GM18909 (cell line): ENCODE measurements around the gene ATG9B.

Source experiments
- ATAC-seq: cut with Tn5 transposase; IDR thresholded peaks from one replicate; pipeline ENCODE4 v1.9.1; 2021; ENCODE audit warnings: mild to moderate bottlenecking; ENCODE audit not compliant: unreplicated experiment, poor library complexity

The ATG9B gene

GRCh38 chr7:150971242-150972022 is 52.9 kb downstream of the ATG9B start:
- no peak for ATAC-seq

DNA sequence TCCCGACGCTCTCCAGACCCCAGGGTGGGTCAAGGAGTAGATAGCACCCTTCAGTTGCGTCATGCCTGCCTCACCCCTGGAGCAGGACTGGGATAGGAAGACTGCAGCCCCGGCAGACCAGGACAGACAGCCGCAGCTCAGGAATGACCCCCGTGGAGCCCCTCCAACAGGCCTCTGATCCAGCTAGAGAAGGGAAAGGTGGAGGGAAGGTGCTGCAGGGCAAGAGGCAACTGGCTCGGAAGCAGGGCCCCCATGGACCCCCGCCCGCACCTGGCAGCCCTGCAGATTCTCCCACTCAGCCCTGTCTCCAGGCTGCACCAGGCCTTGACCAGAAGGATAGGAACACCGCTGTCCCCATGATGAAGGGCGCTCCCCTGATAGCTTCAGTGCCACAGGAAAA is 53.9 kb downstream of the ATG9B start:
- ATAC-seq: no peak

DNA sequence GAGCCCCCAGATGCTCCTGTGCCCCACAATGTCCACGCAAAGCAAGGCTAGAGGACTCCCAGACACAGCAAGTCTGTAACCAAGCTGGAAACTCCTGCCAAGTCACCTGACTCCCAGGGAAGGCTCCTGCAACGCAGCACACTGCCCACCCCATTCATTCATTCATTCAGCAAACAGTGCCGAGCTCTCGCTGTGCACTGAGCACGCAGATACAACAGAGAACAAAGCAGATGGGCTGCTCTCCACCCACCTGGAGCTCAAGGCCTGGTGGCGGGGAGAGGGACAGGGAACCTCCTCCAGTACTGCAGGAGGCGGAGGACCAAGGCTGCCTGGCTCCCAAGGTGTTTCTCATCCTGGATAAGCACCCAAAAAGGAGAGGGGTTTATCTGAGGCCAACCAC is 54.8 kb downstream of the ATG9B start:
- ATAC-seq: no peak

GRCh38 chr7:150968734-150969372 is 55.4 kb downstream of the ATG9B start:
- ATAC-seq: no peak

DNA sequence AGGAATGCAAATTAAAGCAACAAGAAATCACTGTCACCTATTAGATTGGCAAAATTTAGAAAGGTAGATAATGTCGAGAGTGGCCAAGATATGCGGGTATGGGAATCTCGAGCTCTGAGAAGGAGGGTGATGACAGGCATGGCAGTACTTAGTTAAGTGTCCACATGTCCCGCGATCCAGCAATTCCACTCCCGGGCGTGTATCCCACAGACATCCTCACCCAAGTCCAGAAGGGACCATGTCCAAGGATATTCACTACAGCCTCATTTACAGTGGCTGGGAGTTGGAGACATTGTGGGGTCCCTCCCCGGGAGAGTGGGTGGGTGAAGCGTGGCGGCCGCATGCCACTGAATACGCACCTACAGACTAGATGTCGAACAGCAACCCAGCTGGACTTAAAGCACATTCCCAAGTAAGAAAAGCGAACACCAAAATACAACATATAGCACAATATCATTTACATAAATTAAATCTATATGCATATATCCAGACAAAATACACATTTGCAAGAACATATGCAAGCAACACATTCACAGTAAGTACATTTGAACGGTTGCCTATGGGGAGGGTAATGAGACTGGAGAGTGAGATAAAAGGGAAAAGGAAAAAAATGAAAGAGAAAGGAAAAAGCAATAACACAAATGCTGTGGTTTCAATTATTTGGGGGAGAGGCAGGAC is 56.1 kb downstream of the ATG9B start:
- ATAC-seq: no peak

GRCh38 chr7:150967349-150967748 is 56.9 kb downstream of the ATG9B start:
- no peak for ATAC-seq

GRCh38 chr7:150966002-150966401 is 58.3 kb downstream of the ATG9B start:
- ATAC-seq: no peak

- ATAC-seq: no peak
Measured at GRCh38 chr7:150965273-150965830, 58.9 kb downstream of the ATG9B start.
